ENCODE measurements around the gene SRMS.

Gene SRMS

GRCh38 chr20:63536997-63537524, 10.5 kb downstream of the SRMS start, which contains the start of gene PTK6:
Gene PTK6 (minus strand): TSS chr20:63537376. CDS start chr20:63537314, 62 bp downstream.
- DNase-seq: peak; percentile 59

- no peak for DNase-seq
Observed at GRCh38 chr20:63536241-63536977, 11.1 kb downstream of the SRMS start.

DNA sequence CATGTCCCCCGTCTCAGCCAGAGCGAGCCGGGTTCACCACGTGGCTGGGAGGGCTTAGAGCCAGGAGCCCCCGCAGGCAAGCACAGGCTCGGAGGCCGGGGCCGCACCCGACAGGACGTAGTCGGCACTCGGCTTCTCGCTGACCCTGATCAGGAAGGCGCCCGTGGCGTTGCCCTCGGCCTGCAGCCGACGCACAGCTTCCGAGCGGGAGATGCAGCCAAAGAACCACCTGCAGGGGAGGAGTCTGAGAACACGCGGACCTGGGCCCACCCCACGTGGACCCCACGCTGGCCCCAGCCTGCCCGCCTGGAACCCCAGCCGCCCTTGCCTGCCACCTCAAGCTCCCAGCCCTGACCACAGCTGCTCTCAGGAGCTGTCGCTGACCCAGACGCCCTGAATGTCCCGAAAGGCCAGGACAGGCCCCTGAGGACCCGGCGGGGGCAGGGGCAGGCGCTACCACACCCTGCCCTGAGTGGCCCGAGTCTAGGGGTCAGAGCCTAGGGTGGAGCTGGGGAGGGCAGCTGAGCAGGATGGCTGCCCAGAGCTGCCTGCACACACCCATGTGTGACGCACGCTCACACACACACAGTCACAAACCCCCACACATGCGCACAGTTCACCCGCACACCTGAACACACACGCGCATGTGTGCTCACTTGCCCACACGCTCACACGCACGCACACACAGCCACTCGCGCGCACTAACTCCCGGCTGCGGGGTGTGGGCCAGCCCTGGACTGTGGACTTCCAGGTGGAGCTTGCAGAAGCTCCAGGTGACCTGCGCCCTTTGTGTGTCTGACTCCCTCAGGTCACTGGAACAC, 12.5 kb downstream of the SRMS start:
- no peak for DNase-seq

GRCh38 chr20:63534427-63534830, 13.1 kb downstream of the SRMS start:
- DNase-seq: no peak

GRCh38 chr20:63533871-63534393, 13.6 kb downstream of the SRMS start:
- DNase-seq: no peak

DNA sequence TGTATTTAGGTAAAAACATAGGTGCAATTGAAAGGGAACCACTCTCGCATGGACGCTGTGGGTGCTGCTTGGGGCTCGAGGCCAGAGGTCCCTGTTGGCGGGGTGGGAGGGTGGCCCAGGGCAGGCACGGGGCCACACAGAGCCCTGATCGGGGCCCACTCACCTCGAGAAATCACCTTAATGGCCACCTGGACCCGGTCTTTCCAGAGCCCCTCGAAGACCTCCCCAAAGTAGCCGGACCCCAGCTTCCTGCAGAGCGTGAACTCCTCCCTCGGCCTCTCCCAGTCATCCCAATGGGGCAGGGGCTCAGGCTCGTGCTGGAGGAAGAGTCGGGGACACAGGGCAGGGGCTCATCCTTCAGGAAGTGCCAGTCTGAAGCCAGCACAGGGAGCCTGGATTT, 14.2 kb downstream of the SRMS start:
- no peak for DNase-seq

GRCh38 chr20:63532449-63532971, 15.0 kb downstream of the SRMS start:
- DNase-seq: no peak

DNA sequence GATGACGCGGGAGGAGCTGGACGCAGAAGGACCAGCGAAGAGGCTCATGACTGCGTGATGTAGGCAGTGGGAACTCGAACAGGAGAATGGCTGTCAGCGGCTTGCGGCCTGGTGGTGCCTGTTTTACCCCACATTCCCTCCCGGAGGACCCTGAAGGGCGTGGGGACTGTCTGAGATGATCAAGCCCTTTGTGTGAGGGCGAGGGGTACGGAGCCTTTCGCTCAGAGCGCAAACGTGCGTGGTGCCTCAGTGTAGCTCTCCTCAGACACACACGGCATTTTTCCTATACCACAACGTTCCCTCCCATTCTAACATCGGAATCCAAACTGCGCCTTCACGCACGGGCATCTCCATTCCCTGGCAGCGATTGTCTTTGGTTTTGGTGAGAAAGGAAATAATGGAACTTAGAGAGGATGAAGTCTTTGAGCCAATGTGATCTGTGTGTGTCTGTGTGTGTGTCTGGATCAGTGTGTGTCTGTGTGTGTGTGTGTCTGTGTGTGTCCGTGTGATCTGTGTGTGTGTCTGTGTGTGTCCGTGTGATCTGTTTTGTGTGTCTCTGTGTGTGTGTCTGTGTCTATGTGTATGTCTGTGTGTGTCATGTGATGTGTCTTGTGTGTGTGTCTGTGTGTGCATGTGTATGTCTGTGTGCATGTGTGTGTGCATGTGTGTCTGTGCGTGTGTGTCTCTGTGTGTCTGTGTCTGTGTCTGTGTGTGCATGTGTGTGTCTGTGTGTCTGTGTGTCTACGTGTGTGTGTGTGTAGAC, 15.7 kb downstream of the SRMS start:
- peak; percentile 0 for DNase-seq

DNA sequence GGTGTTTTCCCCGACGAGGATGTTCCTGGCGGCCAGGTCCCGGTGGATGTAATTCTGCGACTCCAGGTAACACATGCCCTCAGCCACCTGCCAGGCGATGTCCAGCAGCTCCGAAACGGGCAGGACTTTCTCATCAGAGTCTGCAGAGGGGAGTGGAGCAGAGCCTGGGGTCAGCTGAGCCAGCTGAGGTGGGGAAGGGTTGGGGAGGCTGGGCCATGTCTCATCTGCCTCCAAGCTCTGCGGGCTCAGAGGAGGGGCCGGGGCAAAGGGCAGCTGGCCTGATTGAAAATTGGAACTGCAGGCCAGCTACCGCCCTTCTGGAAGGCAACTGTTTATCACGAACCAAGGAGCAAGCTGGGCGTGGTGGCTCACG, 16.8 kb downstream of the SRMS start:
- DNase-seq: peak; percentile 1

GRCh38 chr20:63529861-63530787, 17.4 kb downstream of the SRMS start:
- peak; percentile 0 for DNase-seq

DNA sequence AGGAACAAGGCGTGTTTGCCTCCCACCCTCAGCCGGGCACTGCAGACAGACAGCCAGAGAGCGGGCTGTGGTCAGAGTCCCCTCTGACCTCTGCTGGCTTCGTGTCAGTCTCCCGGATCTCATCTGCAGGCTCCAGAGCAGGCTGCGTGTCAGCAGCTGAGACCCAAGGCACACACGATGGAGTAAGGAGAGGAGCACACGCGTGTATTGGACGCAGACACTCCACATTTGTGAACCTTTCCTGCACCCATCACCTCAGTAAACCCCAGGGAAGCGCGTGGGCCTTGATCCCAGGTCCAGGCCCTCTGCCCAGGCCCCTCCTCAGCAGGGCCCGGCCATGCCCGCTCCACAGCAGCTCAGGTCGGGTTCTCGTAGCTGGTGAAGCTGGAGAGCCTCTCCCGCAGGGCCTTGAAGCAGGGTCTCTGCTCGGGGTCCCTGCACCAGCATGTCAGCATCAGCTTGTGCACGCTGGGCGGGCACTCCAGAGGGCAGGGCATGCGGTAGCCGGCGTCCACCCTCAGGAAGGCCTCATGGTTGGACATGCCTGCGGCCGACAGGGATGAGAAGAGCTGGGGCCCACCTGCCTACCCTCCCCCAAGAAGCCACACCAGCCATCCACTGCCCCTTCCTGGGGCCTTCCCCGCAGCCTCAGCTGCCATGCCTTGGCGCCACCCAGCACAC, 18.2 kb downstream of the SRMS start:
- peak; percentile 1 for DNase-seq

DNA sequence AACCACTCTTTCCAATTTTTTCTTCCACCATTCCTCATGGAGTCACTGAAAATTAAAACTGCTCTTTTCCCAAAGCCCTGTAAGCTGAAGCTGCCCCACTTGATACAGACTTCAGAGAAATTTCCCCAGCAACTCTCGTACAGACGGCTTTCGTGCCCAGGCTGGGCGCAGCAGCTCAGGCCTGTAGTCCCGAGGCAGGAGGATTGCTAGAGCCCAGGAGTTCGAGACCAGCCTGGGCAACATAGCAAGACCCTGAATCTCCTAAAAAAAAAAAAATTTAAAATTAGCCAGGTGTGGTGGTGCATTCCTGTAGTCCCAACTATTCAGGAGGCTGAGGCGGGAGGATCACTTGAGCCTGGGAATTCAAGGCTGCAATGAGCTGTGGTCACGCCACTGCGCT, 20.4 kb downstream of the SRMS start:
- DNase-seq: no peak

DNA sequence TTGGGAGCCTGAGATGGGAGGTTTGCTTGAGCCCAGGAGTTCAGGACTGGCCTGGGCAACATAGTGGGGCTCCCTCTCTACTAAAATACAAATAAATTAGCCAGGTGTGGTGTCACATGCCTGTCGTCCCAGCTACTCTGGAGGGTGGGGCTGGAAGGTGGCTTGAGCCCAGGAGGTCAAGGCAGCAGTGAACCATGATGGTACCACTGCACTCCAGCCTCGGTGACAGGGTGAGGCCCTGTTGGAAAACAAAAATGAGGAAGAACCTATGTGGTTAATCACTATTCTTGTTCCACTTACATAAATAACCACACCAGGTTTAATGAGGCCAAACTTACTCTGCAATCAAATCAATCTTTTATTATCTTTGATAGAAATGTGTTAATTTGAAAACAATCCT, 21.6 kb downstream of the SRMS start:
- DNase-seq: no peak

DNA sequence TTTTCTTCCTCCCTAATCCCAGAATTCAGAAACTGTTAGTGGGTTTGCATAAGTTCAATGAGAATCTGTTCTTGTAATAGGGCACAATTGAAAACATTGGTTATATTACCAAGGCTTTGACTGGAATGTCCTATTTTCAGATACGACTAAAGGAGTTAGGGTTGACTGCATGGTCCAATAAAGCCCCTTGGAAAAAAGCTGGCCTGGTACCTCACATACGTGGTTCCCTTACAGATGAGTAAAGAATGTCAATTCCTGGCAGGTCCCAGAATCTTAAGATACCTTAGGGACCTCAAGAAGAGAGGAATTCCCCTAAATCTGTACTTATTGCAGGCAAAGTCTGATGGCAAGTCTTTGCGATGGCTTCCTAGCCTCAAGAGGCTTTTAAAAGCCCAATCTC, 22.4 kb downstream of the SRMS start:
- no peak for DNase-seq

DNA sequence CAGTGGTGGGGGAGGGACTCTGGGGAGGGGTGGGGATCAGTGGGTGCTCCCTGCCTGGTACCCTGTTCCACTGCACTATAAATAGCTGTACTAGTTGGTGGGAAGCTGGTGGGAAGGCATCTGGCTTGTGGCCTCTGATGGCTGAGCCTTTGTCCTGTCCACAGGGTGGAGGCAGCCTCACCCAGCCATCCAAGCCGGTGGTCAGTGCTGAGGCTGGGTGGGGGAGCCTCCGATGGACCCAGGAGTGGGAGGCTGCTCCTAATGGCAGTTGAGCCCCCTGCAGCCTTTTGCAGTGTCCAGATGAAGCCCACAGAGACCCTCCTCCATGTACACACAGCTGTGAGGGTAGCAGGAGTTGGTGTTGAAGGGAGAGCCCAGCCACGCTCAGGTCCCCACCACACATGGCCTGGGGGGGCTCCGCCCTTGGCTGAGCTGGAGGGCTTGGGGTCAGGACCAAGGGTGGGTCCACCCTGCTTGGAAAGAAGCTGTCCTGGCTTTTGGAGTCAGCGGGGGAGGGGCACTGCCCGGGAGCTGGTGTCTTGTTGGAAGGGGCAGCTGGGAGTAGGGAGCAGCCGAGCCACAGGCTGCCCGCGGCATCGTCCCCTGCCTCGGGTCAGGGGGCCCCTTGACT, 24.5 kb downstream of the SRMS start:
- no peak for DNase-seq

DNA sequence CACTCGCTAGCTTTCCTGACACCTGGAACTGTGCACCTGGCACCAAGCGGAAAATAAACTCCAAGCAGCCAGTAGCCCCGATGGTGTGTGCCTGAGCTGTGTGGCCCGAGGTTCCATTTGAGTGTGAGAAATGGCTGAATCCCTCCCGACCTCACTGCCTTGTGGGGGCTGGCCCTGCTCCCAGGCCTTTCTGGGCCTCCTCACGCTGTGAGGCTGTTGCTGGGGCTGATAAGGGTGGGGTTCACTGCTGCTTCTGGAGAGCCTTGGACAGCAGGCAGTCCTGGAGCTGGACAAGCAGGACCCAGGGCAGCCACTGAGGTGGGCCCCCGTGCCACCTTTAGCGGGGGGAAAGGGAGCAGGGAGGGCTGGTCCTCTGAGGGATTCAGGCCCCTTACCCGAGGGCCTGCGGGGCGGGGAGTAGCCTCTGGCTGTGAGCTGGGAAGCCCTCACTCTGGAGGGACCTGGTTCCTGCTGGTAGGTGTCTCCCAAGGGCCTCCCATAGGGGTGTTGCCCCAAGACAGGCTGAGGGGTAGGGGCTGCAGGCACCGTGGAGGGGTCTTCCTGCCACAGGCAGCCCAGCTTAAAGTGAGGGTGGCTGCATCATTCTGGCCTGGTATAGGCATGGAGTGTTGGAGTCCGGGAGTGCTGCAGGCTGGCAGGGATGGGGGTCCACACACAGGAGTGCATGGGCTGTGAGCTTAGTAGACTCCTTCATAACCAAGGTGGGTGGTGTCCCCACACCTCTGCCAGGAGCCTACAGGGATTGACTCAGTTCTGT, 25.3 kb downstream of the SRMS start:
- DNase-seq: no peak

- DNase-seq: no peak
Observed at GRCh38 chr20:63521602-63522001, 25.9 kb downstream of the SRMS start.

DNA sequence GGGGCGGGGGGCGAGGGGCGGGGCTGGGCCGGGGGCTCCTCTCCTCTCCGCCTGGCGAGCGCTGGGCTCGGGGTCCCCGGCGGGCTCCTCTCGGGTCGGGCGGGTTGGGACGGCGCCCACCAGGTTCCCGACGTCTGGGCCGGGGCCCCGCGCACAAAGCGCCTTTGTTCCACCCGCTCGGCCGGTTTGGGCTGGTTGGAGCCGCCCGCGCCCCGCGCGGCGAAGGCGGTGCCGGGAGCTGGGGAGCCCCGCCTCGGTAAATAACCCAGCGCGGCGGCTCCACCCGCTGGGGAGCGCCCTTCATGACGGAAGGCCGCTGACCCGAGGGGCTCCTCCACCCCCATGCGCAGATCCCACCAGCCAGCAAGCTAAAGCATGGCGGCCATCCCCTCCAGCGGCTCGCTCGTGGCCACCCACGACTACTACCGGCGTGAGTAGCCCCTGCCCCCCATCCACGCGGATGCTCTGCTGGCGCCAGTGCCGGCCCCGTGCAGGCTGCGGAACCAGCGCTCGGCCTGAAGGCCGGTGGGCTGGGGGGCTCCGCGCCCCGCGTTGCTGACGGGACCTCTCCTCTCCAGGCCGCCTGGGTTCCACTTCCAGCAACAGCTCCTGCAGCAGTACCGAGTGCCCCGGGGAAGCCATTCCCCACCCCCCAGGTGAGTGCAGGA, 26.5 kb downstream of the SRMS start:
- peak; percentile 57 for DNase-seq

DNA sequence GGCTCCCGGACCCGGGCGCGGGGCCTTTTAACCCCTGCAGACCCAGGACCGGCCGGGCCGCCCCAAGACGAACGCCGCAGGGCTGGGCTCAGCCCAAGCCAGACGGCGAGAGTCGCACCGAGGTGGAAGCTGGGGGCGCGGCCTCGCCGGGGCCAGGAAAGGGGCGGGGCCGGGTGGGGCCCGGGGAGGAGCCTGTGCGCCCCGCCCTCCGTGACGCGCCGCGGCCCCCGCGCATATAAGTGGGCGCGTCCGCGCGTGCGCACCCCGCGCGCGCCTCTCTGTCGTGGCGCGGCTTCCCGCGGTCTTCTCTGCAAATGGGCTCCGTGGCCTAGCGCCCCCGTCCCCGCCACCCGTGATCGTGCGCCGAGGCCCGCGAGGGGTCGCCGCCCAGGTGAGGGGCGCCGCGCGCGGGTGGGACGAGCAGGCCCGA, 27.0 kb downstream of the SRMS start, which contains the start of gene PPDPF:
Gene PPDPF (plus strand): TSS at position 262 of the 430 bp plus-strand sequence. CDS start 544 bp downstream, outside the sequence.
- DNase-seq: peak; percentile 56
